HepG2 (cell line): ENCODE data around the gene MTA1. TPM values are rescaled to one million over a fixed set of nuclear protein-coding genes. Genes with fewer than 3 reads are reported as not detected.

Experiments used
- ATRX ChIP-seq: sonication (generic); formaldehyde crosslinking; IDR thresholded peaks from 2 replicates; pipeline ENCODE4 v1.4.0; 2020; ENCODE audit warnings: missing genetic modification reagents, borderline replicate concordance
- GATAD2A ChIP-seq: IDR thresholded peaks from 2 replicates; pipeline ENCODE4 v1.6.1; 2016
- JDP2 ChIP-seq: sonication (generic); formaldehyde crosslinking; IDR thresholded peaks from 2 replicates; pipeline ENCODE4 v1.8.1; 2022; ENCODE audit warnings: missing genetic modification reagents, borderline replicate concordance
- KLF13 ChIP-seq: sonication (generic); formaldehyde crosslinking; IDR thresholded peaks from 2 replicates; pipeline ENCODE4 v1.4.0; 2020; ENCODE audit warnings: mild to moderate bottlenecking, missing genetic modification reagents
- MTERF4 ChIP-seq: sonication (generic); formaldehyde crosslinking; IDR thresholded peaks from 2 replicates; pipeline ENCODE4 v1.8.0; 2023; ENCODE audit warnings: mild to moderate bottlenecking, missing genetic modification reagents
- MYNN ChIP-seq: sonication (generic); formaldehyde crosslinking; IDR thresholded peaks from 2 replicates; pipeline ENCODE4 v1.4.0; 2020; ENCODE audit warnings: mild to moderate bottlenecking, low read depth, missing genetic modification reagents
- NR2F6 ChIP-seq, 2 experiments: IDR thresholded peaks; 2 replicates each; pipeline ENCODE4 v1.6.1; 2016; ENCODE audit warnings: antibody characterized with exemption in 1 of 2, mild to moderate bottlenecking in 1 of 2
- PATZ1 ChIP-seq: sonication (generic); formaldehyde crosslinking; IDR thresholded peaks from 2 replicates; pipeline ENCODE4 v1.4.0; 2020; ENCODE audit warnings: missing genetic modification reagents
- PHF5A ChIP-seq: IDR thresholded peaks from one replicate; pipeline ENCODE4 v1.6.1; 2018; ENCODE audit warnings: low read depth, missing genetic modification reagents; ENCODE audit not compliant: unreplicated experiment
- POLR2AphosphoS5 ChIP-seq: IDR thresholded peaks from 2 replicates; pipeline ENCODE4 v1.6.1; 2012; ENCODE audit warnings: low read depth, low read length
- SETDB1 ChIP-seq: sonication (generic); formaldehyde crosslinking; IDR thresholded peaks from 2 replicates; pipeline ENCODE4 v1.5.1; 2020; ENCODE audit warnings: missing genetic modification reagents, mild to moderate bottlenecking, borderline replicate concordance
- SNAPC5 ChIP-seq: sonication (generic); formaldehyde crosslinking; IDR thresholded peaks from 2 replicates; pipeline ENCODE4 v1.8.1; 2023; ENCODE audit warnings: mild to moderate bottlenecking, missing genetic modification reagents, borderline replicate concordance
- TARDBP ChIP-seq: sonication (generic); formaldehyde crosslinking; IDR thresholded peaks from 2 replicates; pipeline ENCODE4 v1.8.0; 2022; ENCODE audit warnings: mild to moderate bottlenecking, missing genetic modification reagents
- ZFP91 ChIP-seq: sonication (generic); formaldehyde crosslinking; IDR thresholded peaks from 2 replicates; pipeline ENCODE4 v1.9.0; 2022; ENCODE audit warnings: missing genetic modification reagents, mild to moderate bottlenecking, borderline replicate concordance
- ZKSCAN5 ChIP-seq: sonication (generic); formaldehyde crosslinking; IDR thresholded peaks from 2 replicates; pipeline ENCODE4 v1.5.1; 2020; ENCODE audit warnings: mild to moderate bottlenecking, missing genetic modification reagents
- ZMYM2 ChIP-seq: sonication (generic); formaldehyde crosslinking; IDR thresholded peaks from 2 replicates; pipeline ENCODE4 v1.8.0; 2022; ENCODE audit warnings: mild to moderate bottlenecking, missing genetic modification reagents
- ZMYM4 ChIP-seq: sonication (generic); formaldehyde crosslinking; IDR thresholded peaks from 2 replicates; pipeline ENCODE4 v1.8.1; 2023; ENCODE audit warnings: mild to moderate bottlenecking, missing genetic modification reagents
- ZNF260 ChIP-seq: sonication (generic); formaldehyde crosslinking; IDR thresholded peaks from 2 replicates; pipeline ENCODE4 v1.4.0; 2020; ENCODE audit warnings: missing genetic modification reagents, low read depth, mild to moderate bottlenecking, borderline replicate concordance
- ZNF510 ChIP-seq: sonication (generic); formaldehyde crosslinking; IDR thresholded peaks from 2 replicates; pipeline ENCODE4 v1.4.0; 2020; ENCODE audit warnings: low read depth, mild to moderate bottlenecking, missing genetic modification reagents
- ZNF629 ChIP-seq: sonication (generic); formaldehyde crosslinking; conservative IDR thresholded peaks from 2 replicates; pipeline ENCODE4 v1.5.0; 2020; ENCODE audit warnings: missing genetic modification reagents
- ZNF644 ChIP-seq: IDR thresholded peaks from 2 replicates; pipeline ENCODE4 v1.6.1; 2016; ENCODE audit warnings: low read depth
- ZNF703 ChIP-seq: sonication (generic); formaldehyde crosslinking; IDR thresholded peaks from 2 replicates; pipeline ENCODE4 v1.5.1; 2020; ENCODE audit warnings: missing genetic modification reagents, mild to moderate bottlenecking, moderate library complexity, borderline replicate concordance
- ZNF777 ChIP-seq: sonication (generic); formaldehyde crosslinking; IDR thresholded peaks from 2 replicates; pipeline ENCODE4 v1.4.0; 2020; ENCODE audit warnings: missing genetic modification reagents
- polyA plus RNA-seq, 8 experiments: library from polyadenylated mRNA; depleted of rRNA in 3 of 8; stranded (reverse) in 7 of 8; unstranded in 1 of 8; fragments of >200 nt; fragmentation: Illumina TruSeq in 4 of 8; extraction: Trizol in 4 of 8; gene quantifications; 2 replicates each; pipeline versions ENCODE4 v1.2.1 to v1.2.3, GENCODE V29; 2011 to 2016; ENCODE audit warnings: low read depth in 4 of 8, missing spikeins in 1 of 8, mixed read lengths in 1 of 8; ENCODE audit not compliant: insufficient read depth in 1 of 8
- total RNA-seq, 5 experiments: library from RNA; depleted of rRNA; stranded (reverse); fragments of >200 nt; fragmentation: Illumina TruSeq; extraction: Trizol; gene quantifications; 2 replicates each; pipeline ENCODE4 v1.2.3, GENCODE V29; 2016; ENCODE audit warnings: low read depth in 1 of 5

Gene MTA1
- total and polyA plus RNA-seq, 2 of the 13 experiments (the other 11 are each of a cell fraction or from before 2014, with no cell fraction given): 35.2 to 85.8 TPM

GRCh38 chr14:105398726-105399465 is 20.7 kb upstream of the MTA1 start (continued):
- TF ChIP-seq ATRX (CRISPR knock-in tag) (no peak), PHF5A (CRISPR knock-in tag) (no peak), ZMYM4 (CRISPR knock-in tag) (no peak), JDP2 (CRISPR knock-in tag) (no peak), SNAPC5 (no peak), ZNF510 (CRISPR knock-in tag) (no peak), ZNF629 (CRISPR knock-in tag) (no peak), POLR2AphosphoS5 (peak; percentile 39), ZNF703 (CRISPR knock-in tag) (0 out of 2 replicates have a peak, but pooled peaks have one; percentile 23), ZMYM2 (CRISPR knock-in tag) (no peak), GATAD2A (CRISPR knock-in tag) (no peak), ZKSCAN5 (peak; percentile 17; the same call in 1 of the 2 replicates), ZFP91 (CRISPR knock-in tag) (peak; percentile 65; the same call in 1 of the 2 replicates), TARDBP (CRISPR knock-in tag) (no peak; the same call in 1 of the 2 replicates), SETDB1 (CRISPR knock-in tag) (no peak), PATZ1 (CRISPR knock-in tag) (peak; percentile 56), KLF13 (CRISPR knock-in tag) (no peak), MYNN (CRISPR knock-in tag) (no peak), ZNF260 (CRISPR knock-in tag) (no peak), NR2F6 (IDR thresholded peaks at IDR 0.05) (no peak), NR2F6 (CRISPR knock-in tag; IDR thresholded peaks at IDR 0.05) (no peak; the same call in none of the 2 replicates), ZNF644 (CRISPR knock-in tag) (no peak), MTERF4 (peak; percentile 68), ZNF777 (CRISPR knock-in tag) (peak; percentile 31)
